Measurements from ENCODE around the gene MTF2.

GRCh38 chr1:93082313-93082712 lies 3.2 kb downstream of the MTF2 start:
- TF ChIP-seq, protein P1, sequence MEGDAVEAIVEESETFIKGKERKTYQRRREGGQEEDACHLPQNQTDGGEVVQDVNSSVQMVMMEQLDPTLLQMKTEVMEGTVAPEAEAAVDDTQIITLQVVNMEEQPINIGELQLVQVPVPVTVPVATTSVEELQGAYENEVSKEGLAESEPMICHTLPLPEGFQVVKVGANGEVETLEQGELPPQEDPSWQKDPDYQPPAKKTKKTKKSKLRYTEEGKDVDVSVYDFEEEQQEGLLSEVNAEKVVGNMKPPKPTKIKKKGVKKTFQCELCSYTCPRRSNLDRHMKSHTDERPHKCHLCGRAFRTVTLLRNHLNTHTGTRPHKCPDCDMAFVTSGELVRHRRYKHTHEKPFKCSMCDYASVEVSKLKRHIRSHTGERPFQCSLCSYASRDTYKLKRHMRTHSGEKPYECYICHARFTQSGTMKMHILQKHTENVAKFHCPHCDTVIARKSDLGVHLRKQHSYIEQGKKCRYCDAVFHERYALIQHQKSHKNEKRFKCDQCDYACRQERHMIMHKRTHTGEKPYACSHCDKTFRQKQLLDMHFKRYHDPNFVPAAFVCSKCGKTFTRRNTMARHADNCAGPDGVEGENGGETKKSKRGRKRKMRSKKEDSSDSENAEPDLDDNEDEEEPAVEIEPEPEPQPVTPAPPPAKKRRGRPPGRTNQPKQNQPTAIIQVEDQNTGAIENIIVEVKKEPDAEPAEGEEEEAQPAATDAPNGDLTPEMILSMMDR (IDR thresholded peaks at IDR 0.05), result no peak
- no peak for TF ChIP-seq POLR2AphosphoS5 (IDR thresholded peaks at IDR 0.05)
- no peak for TF ChIP-seq POLR2A (IDR thresholded peaks at IDR 0.05)
- no peak for TF ChIP-seq EP300 (IDR thresholded peaks at IDR 0.05)

All from gastroesophageal sphincter (tissue), 3 donors.